ENCODE measurements around the gene MDP1. TPM values are rescaled to one million over a fixed set of nuclear protein-coding genes. Genes with fewer than 3 reads are reported as not detected.

Gene MDP1
- total RNA-seq, 4 donors from 2014 or later: 6.7 to 19.2 (median 13.9) TPM

- Histone ChIP-seq H3K27me3 (no peaks in the 10 kb centered on the region), H3K36me3 (peaks cover 0 to 17% of the 10 kb centered on the region in 2 donors), H3K4me3 (no peak overlapping the region), H3K9me3 (no peaks in the 10 kb centered on the region), H3K4me1 (no peaks in the 10 kb centered on the region), H3K27ac (no peak overlapping the region)
- ATAC-seq (no peak), DNase-seq (no peak)
- TF ChIP-seq CTCF (IDR thresholded peaks at IDR 0.05 in 4 of 5, conservative IDR thresholded peaks at IDR 0.05 in 1 of 5) (no peak), POLR2A (IDR thresholded peaks at IDR 0.05) (no peak)
- intact Hi-C loops (cut with DNase I; ENCODE audit: low total_unique reads) (no loop called here), in situ Hi-C loops (cut with MboI; ENCODE audit: low sequenced_read_pairs in 4 of 4) (no loop called here)
Observed at GRCh38 chr14:24261969-24262327, 46.1 kb upstream of the MDP1 start.

- TF ChIP-seq CTCF (IDR thresholded peaks at IDR 0.05 in 4 of 5, conservative IDR thresholded peaks at IDR 0.05 in 1 of 5): no peak
- TF ChIP-seq POLR2A (IDR thresholded peaks at IDR 0.05): no peak
- Histone ChIP-seq H3K27me3 (no peaks in the 10 kb centered on the region), H3K36me3 (peaks cover 0 to 11% of the 10 kb centered on the region in 2 donors), H3K9me3 (no peaks in the 10 kb centered on the region), H3K4me3 (no peak overlapping the region), H3K27ac (no peak overlapping the region), H3K4me1 (no peaks in the 10 kb centered on the region)
- in situ Hi-C loops (cut with MboI; ENCODE audit: low sequenced_read_pairs in 4 of 4): no loop called here
- DNase-seq (no peak), ATAC-seq (no peak)
- intact Hi-C loops (cut with DNase I; ENCODE audit: low total_unique reads): no loop called here
Observed at GRCh38 chr14:24261256-24261968, 45.5 kb upstream of the MDP1 start.

GRCh38 chr14:24260780-24261157 lies 44.9 kb upstream of the MDP1 start:
- Histone ChIP-seq H3K4me1 (no peaks in the 10 kb centered on the region), H3K27ac (no peak overlapping the region), H3K9me3 (no peaks in the 10 kb centered on the region), H3K36me3 (peaks cover 0 to 7% of the 10 kb centered on the region in 2 donors), H3K27me3 (no peaks in the 10 kb centered on the region), H3K4me3 (no peak overlapping the region)
- intact Hi-C loops (cut with DNase I; ENCODE audit: low total_unique reads) (no loop called here), in situ Hi-C loops (cut with MboI; ENCODE audit: low sequenced_read_pairs in 4 of 4) (no loop called here)
- TF ChIP-seq CTCF (IDR thresholded peaks at IDR 0.05 in 4 of 5, conservative IDR thresholded peaks at IDR 0.05 in 1 of 5) (no peak), POLR2A (IDR thresholded peaks at IDR 0.05) (no peak)
- ATAC-seq: no peak
- no peak for DNase-seq

- in situ Hi-C loops (cut with MboI; ENCODE audit: low sequenced_read_pairs in 4 of 4): no loop called here
- Histone ChIP-seq H3K36me3 (peaks cover 0 to 2% of the 10 kb centered on the region in 2 donors), H3K4me3 (no peak overlapping the region), H3K27me3 (no peaks in the 10 kb centered on the region), H3K4me1 (no peaks in the 10 kb centered on the region), H3K27ac (no peak overlapping the region), H3K9me3 (no peaks in the 10 kb centered on the region)
- ATAC-seq (no peak), DNase-seq (no peak)
- intact Hi-C loops (cut with DNase I; ENCODE audit: low total_unique reads): no loop called here
- TF ChIP-seq CTCF (IDR thresholded peaks at IDR 0.05 in 4 of 5, conservative IDR thresholded peaks at IDR 0.05 in 1 of 5) (no peak), POLR2A (IDR thresholded peaks at IDR 0.05) (no peak)
Observed at GRCh38 chr14:24260026-24260779, 44.3 kb upstream of the MDP1 start.

Data from gastrocnemius medialis (tissue), 4 donors.